HepG2 (cell line): ENCODE measurements around the gene SGPL1. TPM values are rescaled to one million over a fixed set of nuclear protein-coding genes. Genes with fewer than 3 reads are reported as not detected.

Experiments
- ATAC-seq: fragments of 200-7000 bp; cut with Tn5 transposase; 3 replicates; pipeline ENCODE4 v1.9.1; 2020; ENCODE audit warnings: mild to moderate bottlenecking, moderate library complexity
- BruUV-seq: library from RNA; stranded (reverse); fragments of 400-500 nt; replicated peaks from 2 replicates; lab custom pipeline; 2021; lab: Mats Ljungman, UMichigan
- CTCF ChIA-PET: fragments of 300-600 bp; formaldehyde crosslinking; extraction: SDS; loops from one replicate; lab custom pipeline; 2021; ENCODE audit warnings: low total read pairs, inconsistent platforms, low intra/inter-chr PET ratio; lab: Yijun Ruan, JAX
- POLR2A ChIA-PET: fragments of 350-600 bp; sonication (Branson Sonifier 250); formaldehyde crosslinking; loops from one replicate; lab custom pipeline; 2020; ENCODE audit warnings: antibody characterized with exemption, inconsistent platforms; lab: Yijun Ruan, JAX
- DNase-seq: peaks from one replicate; pipeline ENCODE4 v3.0.0-alpha.2; 2015; ENCODE audit warnings: low spot score
- FAIRE-seq: peaks from 3 replicates; lab custom pipeline; 2011; peaks lifted over from hg19 to GRCh38; lab: Jason Lieb, UNC
- H2AFZ ChIP-seq: one replicate; pipeline ENCODE4 v1.6.1; 2011; ENCODE audit warnings: low read length, inconsistent platforms
- H3K27ac ChIP-seq: fragments of 300-600 bp; 3 replicates; pipeline ENCODE4 v1.8.0; 2011; ENCODE audit warnings: mixed run types, mild to moderate bottlenecking, mixed read lengths, low read length, inconsistent platforms; ENCODE audit not compliant: insufficient read depth; ENCODE audit errors: extremely low read length
- H3K27me3 ChIP-seq, 2 experiments: fragments of 200-600 bp in 1 of 2; 2 replicates in 1 of 2; 3 replicates in 1 of 2; pipeline versions ENCODE4 v1.6.0 to v1.8.0; 2011; ENCODE audit warnings: low read length in 2 of 2, mild to moderate bottlenecking in 2 of 2, moderate library complexity in 2 of 2, inconsistent platforms in 1 of 2; ENCODE audit not compliant: insufficient read depth in 2 of 2, control insufficient read depth in 1 of 2
- H3K36me3 ChIP-seq, 2 experiments: fragments of 200-600 bp in 1 of 2; replicated peaks in 1 of 2; 2 replicates in 1 of 2; 3 replicates in 1 of 2; pipeline versions ENCODE4 v1.5.1 to v1.8.0; 2011; ENCODE audit warnings: low read length in 2 of 2, inconsistent platforms in 1 of 2; ENCODE audit not compliant: insufficient read depth in 2 of 2, control insufficient read depth in 1 of 2
- H3K4me1 ChIP-seq: 2 replicates; pipeline ENCODE4 v1.5.1; 2012; ENCODE audit warnings: low read length, inconsistent platforms; ENCODE audit not compliant: insufficient read depth
- H3K4me2 ChIP-seq: 2 replicates; pipeline ENCODE4 v1.6.0; 2011; ENCODE audit warnings: low read depth, low read length, inconsistent platforms
- H3K4me3 ChIP-seq, 3 experiments: fragments of 200-600 bp in 1 of 3; sonication (generic), shearing (Covaris generic) in 1 of 3; replicated peaks in 1 of 3; 2 replicates each; pipeline ENCODE4 v1.5.1; 2011 to 2016; ENCODE audit warnings: low read length in 3 of 3, inconsistent platforms in 2 of 3, low read depth in 2 of 3, mild to moderate bottlenecking in 2 of 3, control low read depth in 1 of 3, mixed read lengths in 1 of 3; ENCODE audit not compliant: insufficient read depth in 1 of 3
- H3K79me2 ChIP-seq: one replicate; pipeline ENCODE4 v1.6.1; 2011; ENCODE audit warnings: low read length, inconsistent platforms; ENCODE audit not compliant: insufficient read depth
- H3K9ac ChIP-seq: 2 replicates; pipeline ENCODE4 v1.6.0; 2011; ENCODE audit warnings: mild to moderate bottlenecking, low read depth, low read length, inconsistent platforms; ENCODE audit not compliant: insufficient read depth
- H3K9me3 ChIP-seq: 2 replicates; pipeline ENCODE4 v1.5.1; 2012; ENCODE audit warnings: mild to moderate bottlenecking, low read length
- H4K20me1 ChIP-seq: 2 replicates; pipeline ENCODE4 v1.6.0; 2011; ENCODE audit warnings: inconsistent platforms, mild to moderate bottlenecking, low read length, moderate library complexity; ENCODE audit not compliant: insufficient read depth
- ARNT2 ChIP-seq: sonication (generic); formaldehyde crosslinking; IDR thresholded peaks from 2 replicates; pipeline ENCODE4 v1.8.0; 2022; ENCODE audit warnings: mild to moderate bottlenecking, low read depth, missing genetic modification reagents, moderate library complexity
- CBX2 ChIP-seq, 2 experiments: fragments of 200-600 bp in 1 of 2; sonication (generic); formaldehyde crosslinking in 1 of 2; IDR thresholded peaks; 2 replicates each; pipeline versions ENCODE4 v1.7.0 to v1.8.1; 2018 to 2022; ENCODE audit warnings: low read depth in 2 of 2, low read length in 1 of 2, mild to moderate bottlenecking in 1 of 2, missing genetic modification reagents in 1 of 2
- DNMT1 ChIP-seq: sonication (generic); formaldehyde crosslinking; IDR thresholded peaks from 2 replicates; pipeline ENCODE4 v1.5.1; 2020; ENCODE audit warnings: mild to moderate bottlenecking, missing genetic modification reagents
- FOSL2 ChIP-seq: sonication (generic); formaldehyde crosslinking; IDR thresholded peaks from 2 replicates; pipeline ENCODE4 v1.4.0; 2020; ENCODE audit warnings: missing genetic modification reagents
- HOXA7 ChIP-seq: sonication (generic); formaldehyde crosslinking; IDR thresholded peaks from 2 replicates; pipeline ENCODE4 v1.8.1; 2022; ENCODE audit warnings: mild to moderate bottlenecking, missing genetic modification reagents, moderate library complexity
- MBD4 ChIP-seq: IDR thresholded peaks from 2 replicates; pipeline ENCODE4 v1.6.1; 2012; ENCODE audit warnings: low read length, inconsistent platforms, borderline replicate concordance
- SALL1 ChIP-seq: sonication (generic); formaldehyde crosslinking; IDR thresholded peaks from 2 replicates; pipeline ENCODE4 v1.8.0; 2022; ENCODE audit warnings: mild to moderate bottlenecking, missing genetic modification reagents
- ZMYM4 ChIP-seq: sonication (generic); formaldehyde crosslinking; IDR thresholded peaks from 2 replicates; pipeline ENCODE4 v1.8.1; 2023; ENCODE audit warnings: mild to moderate bottlenecking, missing genetic modification reagents
- WGBS: methylation state at CpG from one replicate; pipeline ENCODE4 v1.1.6; 2017; ENCODE audit warnings: low lambda C conversion rate; 5-methylcytosine and 5-hydroxymethylcytosine counted together
- in situ Hi-C: cut with HindIII; loops from 2 replicates; pipeline ENCODE4 v1.10.0; 2017; ENCODE audit warnings: low pct_unique_long_range_greater_than_20kb; ENCODE audit not compliant: extremely low pct_ligation_motif_present
- intact Hi-C: fragments of 100-400 bp; cut with micrococcal nuclease; formaldehyde crosslinking; loops from one replicate; pipeline ENCODE4 v1.10.0; 2022; ENCODE audit not compliant: unreplicated experiment
- polyA plus RNA-seq, 8 experiments: library from polyadenylated mRNA; depleted of rRNA in 3 of 8; stranded (reverse) in 7 of 8; unstranded in 1 of 8; fragments of >200 nt; fragmentation: Illumina TruSeq in 4 of 8; extraction: Trizol in 4 of 8; gene quantifications; 2 replicates each; pipeline versions ENCODE4 v1.2.1 to v1.2.3, GENCODE V29; 2011 to 2016; ENCODE audit warnings: low read depth in 4 of 8, missing spikeins in 1 of 8, mixed read lengths in 1 of 8; ENCODE audit not compliant: insufficient read depth in 1 of 8
- total RNA-seq, 5 experiments: library from RNA; depleted of rRNA; stranded (reverse); fragments of >200 nt; fragmentation: Illumina TruSeq; extraction: Trizol; gene quantifications; 2 replicates each; pipeline ENCODE4 v1.2.3, GENCODE V29; 2016; ENCODE audit warnings: low read depth in 1 of 5
- TF ChIP-seq, protein P1 (sequence below), 2 experiments: fragments of 450-650 bp in 1 of 2; sonication (generic) in 1 of 2; formaldehyde crosslinking in 1 of 2; IDR thresholded peaks; 2 replicates each; pipeline versions ENCODE4 v1.6.1 to v1.8.0; 2016 to 2022; ENCODE audit warnings: antibody characterized with exemption in 1 of 2, mild to moderate bottlenecking in 1 of 2, missing genetic modification reagents in 1 of 2
- TF ChIP-seq, protein P2 (sequence below): sonication (generic); formaldehyde crosslinking; IDR thresholded peaks from 2 replicates; pipeline ENCODE4 v1.8.1; 2023; ENCODE audit warnings: mild to moderate bottlenecking, moderate library complexity, missing genetic modification reagents
- TF ChIP-seq, protein P3 (sequence below): sonication (generic); formaldehyde crosslinking; conservative IDR thresholded peaks from 2 replicates; pipeline ENCODE4 v1.4.0; 2020; ENCODE audit warnings: missing genetic modification reagents

The SGPL1 gene
- total and polyA plus RNA-seq, 2 of the 13 experiments (the other 11 are each of a cell fraction or from before 2014, with no cell fraction given): 17.6 to 25.0 TPM

DNA sequence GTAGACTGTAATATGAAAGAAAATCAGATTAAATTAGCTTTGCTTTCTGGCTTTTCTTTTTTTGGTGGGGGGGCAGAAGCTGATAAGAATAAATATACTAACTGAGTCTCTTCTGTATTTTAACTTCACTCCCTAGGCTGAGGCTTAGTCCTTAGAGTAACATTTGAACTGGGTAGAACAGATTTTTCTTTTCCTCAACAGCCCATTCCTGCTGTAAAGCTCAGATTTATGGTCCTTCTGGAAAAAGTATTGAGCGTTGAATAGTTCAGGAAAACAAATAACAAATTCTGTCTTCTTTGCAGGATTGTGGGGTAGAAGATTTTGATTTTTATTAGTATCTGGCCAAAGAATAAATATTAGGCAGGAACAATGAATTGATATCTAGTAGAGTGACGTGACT is 17.9 kb downstream of the SGPL1 start (continued):
- TF ChIP-seq, protein P1, sequence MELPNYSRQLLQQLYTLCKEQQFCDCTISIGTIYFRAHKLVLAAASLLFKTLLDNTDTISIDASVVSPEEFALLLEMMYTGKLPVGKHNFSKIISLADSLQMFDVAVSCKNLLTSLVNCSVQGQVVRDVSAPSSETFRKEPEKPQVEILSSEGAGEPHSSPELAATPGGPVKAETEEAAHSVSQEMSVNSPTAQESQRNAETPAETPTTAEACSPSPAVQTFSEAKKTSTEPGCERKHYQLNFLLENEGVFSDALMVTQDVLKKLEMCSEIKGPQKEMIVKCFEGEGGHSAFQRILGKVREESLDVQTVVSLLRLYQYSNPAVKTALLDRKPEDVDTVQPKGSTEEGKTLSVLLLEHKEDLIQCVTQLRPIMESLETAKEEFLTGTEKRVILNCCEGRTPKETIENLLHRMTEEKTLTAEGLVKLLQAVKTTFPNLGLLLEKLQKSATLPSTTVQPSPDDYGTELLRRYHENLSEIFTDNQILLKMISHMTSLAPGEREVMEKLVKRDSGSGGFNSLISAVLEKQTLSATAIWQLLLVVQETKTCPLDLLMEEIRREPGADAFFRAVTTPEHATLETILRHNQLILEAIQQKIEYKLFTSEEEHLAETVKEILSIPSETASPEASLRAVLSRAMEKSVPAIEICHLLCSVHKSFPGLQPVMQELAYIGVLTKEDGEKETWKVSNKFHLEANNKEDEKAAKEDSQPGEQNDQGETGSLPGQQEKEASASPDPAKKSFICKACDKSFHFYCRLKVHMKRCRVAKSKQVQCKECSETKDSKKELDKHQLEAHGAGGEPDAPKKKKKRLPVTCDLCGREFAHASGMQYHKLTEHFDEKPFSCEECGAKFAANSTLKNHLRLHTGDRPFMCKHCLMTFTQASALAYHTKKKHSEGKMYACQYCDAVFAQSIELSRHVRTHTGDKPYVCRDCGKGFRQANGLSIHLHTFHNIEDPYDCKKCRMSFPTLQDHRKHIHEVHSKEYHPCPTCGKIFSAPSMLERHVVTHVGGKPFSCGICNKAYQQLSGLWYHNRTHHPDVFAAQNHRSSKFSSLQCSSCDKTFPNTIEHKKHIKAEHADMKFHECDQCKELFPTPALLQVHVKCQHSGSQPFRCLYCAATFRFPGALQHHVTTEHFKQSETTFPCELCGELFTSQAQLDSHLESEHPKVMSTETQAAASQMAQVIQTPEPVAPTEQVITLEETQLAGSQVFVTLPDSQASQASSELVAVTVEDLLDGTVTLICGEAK (IDR thresholded peaks at IDR 0.05): no peak
- TF ChIP-seq, protein P1 (CRISPR knock-in tag; IDR thresholded peaks at IDR 0.05): no peak
- TF ChIP-seq DNMT1 (CRISPR knock-in tag): no peak

DNA sequence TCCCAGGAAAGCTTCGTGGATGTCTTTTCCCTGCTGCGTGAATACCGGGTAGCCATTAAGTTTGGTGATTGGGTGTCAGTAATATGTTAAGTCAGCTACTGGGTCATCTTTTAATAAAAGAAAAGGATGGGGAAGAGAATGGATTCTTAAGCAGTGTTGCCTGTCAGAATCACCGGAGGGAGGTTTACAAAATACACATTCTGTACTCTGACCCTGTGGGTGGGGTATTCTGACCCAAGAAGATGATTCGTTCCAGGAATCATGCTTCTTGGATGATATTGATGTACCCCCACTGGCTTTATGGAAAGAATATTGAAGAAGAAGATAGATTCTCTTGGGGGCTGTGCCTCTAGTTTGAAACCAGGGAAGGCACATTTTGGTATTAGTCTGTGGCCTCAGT is 18.3 kb downstream of the SGPL1 start:
- H3K9ac ChIP-seq: no peak overlapping the region
- H3K79me2 ChIP-seq: peaks cover 20% of the 10 kb centered on the region
- H3K9me3 ChIP-seq: peaks cover 6% of the 10 kb centered on the region; the same call in 1 of the 2 replicates
- intact Hi-C loops (loop anchor here (2.0 kb wide), 1 partner anchor 19 kb away; no protein-coding TSS in a partner anchor), in situ Hi-C loops (no loop called here)
- H3K4me1 ChIP-seq: peaks cover 48% of the 10 kb centered on the region
- peaks cover 0 to 3% of the 10 kb centered on the region in 2 experiments; a peak in 2 of 5 replicates for H3K36me3 ChIP-seq
- ATAC-seq (no peak), DNase-seq (no peak), FAIRE-seq (no peak)
- H3K27me3 ChIP-seq: no peaks in the 10 kb centered on the region
- WGBS: 87% methylated on average over 5 of the region's 5 CpGs
- H3K27ac ChIP-seq: no peak overlapping the region
- no peaks in the 10 kb centered on the region for H4K20me1 ChIP-seq
- no peak overlapping the region for H3K4me2 ChIP-seq
- H2AFZ ChIP-seq: no peak overlapping the region
- CTCF ChIA-PET: no interaction called here
- POLR2A ChIA-PET: no interaction called here
- H3K4me3 ChIP-seq: no peak overlapping the region
- BruUV-seq: no TSS peak
- TF ChIP-seq SALL1 (CRISPR knock-in tag): no peak
- TF ChIP-seq, protein P2, sequence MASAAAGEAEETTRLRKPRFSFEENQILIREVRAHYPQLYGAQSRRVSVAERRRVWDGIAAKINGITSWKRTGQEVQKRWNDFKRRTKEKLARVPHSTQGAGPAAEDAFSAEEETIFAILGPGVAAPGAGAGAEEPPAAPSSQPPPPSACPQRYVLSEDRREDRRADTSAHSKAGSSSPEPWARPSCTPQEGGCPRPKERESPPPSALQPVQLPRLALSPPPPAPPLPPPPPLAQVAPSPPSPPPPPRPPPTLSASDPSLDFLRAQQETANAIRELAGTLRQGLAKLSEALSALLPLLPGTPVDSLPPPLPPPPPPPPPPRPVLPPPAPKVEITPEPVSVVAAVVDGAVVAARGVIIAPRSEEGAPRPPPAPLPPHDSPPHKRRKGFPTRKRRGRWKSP (CRISPR knock-in tag): no peak
- no peak for TF ChIP-seq HOXA7 (CRISPR knock-in tag)
- TF ChIP-seq ARNT2 (CRISPR knock-in tag): no peak
- no peak for TF ChIP-seq MBD4
- no peak for TF ChIP-seq ZMYM4 (CRISPR knock-in tag)
- TF ChIP-seq, protein P3, sequence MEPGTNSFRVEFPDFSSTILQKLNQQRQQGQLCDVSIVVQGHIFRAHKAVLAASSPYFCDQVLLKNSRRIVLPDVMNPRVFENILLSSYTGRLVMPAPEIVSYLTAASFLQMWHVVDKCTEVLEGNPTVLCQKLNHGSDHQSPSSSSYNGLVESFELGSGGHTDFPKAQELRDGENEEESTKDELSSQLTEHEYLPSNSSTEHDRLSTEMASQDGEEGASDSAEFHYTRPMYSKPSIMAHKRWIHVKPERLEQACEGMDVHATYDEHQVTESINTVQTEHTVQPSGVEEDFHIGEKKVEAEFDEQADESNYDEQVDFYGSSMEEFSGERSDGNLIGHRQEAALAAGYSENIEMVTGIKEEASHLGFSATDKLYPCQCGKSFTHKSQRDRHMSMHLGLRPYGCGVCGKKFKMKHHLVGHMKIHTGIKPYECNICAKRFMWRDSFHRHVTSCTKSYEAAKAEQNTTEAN (CRISPR knock-in tag): no peak
- no peak for TF ChIP-seq CBX2 (IDR thresholded peaks at IDR 0.05; ENCODE audit: low read depth, low read length)
- TF ChIP-seq CBX2 (CRISPR knock-in tag; IDR thresholded peaks at IDR 0.05; ENCODE audit: low read depth): no peak
- no peak for TF ChIP-seq FOSL2 (CRISPR knock-in tag)
